Measurements from ENCODE around the gene MAMDC4.
"Not testable (repeated sequence)": the region's sequence is repeated elsewhere in the genome, so short reads cannot be mapped to it uniquely, and the experiment has no call there.

Gene MAMDC4

DNA sequence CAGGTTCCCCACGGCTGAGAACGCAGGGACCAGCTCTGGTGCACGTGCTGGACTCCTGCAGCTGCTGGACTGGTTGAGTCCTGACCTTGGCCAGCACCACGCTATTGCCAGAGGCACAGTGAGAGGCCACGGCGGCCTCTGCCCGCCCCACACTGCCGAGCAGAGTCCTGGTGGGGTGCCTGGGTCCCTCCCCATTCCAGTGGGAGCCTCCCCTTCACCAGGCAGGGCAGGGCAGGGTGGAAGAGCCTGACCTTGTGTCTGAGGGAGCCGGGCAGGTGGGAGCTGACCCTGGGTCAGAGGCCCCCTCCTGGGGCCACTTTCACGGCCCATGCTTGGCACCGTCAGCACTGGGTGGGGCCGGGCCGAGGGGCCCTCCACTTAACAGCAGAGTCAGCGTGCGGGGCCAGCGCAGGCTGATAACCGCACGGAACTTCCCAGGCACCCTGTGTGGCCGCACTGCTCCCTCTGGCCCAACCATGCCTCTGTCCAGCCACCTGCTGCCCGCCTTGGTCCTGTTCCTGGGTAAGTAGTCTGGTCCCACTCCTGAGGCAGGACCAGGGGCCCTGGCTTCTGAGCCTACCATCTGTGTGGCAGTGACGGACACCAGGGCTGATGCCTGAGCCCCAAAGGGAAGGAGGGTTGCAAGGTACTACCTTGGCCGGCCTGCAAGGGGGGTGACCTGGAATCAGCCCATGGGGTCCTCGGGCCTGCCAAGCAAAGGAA lies at the start of gene MAMDC4:
TSS of gene MAMDC4 (plus strand) at position 406 of the 723 bp plus-strand sequence. CDS start at position 477, 71 bp downstream.
- no peak for DNase-seq

- DNase-seq = not testable (repeated sequence)
Measured at GRCh38 chr9:136803009-136803550, 49.1 kb upstream of the MAMDC4 start.

DNA sequence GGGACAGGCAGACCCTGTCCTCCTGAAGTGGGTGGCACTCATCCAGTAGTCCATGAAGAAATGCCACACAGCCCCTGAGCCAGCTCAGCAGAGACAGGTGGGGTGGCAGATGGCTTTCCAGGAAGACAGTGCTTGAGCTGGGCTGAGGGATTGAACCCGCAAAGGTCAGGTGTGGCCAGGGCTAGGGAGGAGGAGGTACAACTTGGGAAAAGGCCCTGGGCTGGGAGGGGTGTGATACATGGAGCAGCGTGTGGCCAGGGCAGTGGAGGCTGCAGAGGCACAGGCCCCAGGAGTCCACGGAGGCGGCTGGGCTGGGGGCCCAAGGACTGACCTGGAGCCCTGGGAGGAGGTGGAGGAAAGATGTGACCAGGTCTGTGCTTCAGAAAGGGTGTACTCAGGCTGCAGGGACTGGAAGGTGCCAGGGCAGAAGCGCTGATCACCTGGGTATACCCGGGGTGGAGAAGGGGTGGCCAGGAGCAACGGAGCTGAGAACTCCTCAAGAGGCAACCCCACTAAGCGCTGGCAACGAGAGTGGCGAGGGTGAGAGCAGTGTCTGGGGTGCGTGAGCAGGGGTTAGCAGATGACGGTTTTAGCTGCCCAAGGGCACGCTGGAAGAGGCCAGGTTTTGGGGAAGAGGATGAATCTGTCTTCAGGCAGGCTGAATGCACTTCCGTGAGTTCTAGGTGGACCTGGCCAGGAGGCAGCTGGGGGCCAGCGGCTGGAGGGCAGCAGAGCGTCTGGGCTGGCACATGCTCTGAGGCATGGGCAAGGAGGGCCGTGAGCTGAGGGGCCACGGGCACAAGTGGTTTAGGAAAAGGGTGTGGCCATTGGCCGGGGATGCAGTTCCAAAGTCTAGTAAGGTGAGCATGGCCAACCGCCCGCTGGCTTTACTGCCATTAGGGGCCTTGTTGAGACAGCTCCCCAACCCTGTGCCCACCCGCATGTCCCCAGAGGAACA lies 48.3 kb upstream of the MAMDC4 start:
- no peak for DNase-seq

DNA sequence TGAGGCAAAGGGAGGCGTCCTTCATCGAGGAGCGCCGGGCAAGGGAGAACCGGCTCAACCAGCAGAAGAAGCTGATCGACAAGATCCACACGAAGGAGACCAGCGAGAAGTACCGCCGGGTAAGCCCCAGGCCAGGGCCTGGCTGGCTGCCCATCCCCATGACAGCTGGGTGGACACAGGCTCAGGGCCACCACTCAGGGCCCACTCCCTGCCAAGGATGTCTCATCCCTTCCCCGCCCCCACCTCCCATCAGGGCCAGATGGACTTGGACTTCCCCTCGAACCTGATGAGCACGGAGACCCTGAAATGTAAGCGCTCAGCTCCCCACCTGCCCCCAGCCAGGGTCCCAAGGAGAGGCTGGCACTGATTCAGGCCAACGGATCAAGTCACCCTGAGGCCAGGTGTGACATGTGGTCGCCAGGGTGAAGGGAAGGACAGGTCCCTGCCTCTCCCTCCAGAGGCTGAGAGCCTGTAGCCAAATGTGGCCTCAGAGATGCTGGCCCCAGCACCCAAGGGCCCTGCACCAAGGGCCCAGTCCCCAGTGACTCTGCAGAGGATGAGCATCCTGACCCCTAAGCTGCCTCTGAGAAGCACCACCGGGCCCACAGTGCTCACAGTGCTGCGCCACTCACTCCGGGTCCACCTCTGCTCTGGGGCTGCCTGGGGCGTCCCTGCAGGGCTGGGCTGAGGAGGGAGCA lies 47.5 kb upstream of the MAMDC4 start:
- DNase-seq = no peak

DNA sequence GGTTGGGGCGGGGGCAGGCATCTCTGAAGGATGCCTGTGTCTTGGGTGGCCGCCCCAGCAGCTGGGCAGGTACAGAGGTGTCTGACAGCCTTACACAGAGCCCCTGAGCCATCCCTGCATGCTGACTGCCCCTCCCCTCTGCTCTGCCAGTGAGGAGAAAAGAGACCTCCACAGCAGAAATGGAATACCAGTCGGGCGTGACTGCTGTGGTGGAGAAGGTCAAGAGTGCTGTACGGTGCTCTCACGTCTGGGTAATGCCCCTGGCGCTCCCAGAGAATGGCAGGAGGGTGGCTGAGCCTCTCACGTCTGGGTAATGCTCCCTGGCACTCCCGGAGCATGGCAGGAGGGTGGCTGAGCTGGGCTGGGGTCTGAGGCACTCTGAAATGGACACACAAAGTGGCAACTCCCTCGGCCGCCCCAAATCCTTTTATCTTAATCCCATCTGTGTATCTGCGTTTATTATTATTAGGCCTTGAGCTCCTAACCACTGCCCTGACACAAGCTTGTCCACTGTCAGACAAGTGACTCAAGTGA lies 46.9 kb upstream of the MAMDC4 start:
- DNase-seq = no peak

GRCh38 chr9:136806067-136806466 lies 46.1 kb upstream of the MAMDC4 start:
- no peak for DNase-seq

- no peak for DNase-seq
Measured at GRCh38 chr9:136806631-136807201, 45.4 kb upstream of the MAMDC4 start.

DNA sequence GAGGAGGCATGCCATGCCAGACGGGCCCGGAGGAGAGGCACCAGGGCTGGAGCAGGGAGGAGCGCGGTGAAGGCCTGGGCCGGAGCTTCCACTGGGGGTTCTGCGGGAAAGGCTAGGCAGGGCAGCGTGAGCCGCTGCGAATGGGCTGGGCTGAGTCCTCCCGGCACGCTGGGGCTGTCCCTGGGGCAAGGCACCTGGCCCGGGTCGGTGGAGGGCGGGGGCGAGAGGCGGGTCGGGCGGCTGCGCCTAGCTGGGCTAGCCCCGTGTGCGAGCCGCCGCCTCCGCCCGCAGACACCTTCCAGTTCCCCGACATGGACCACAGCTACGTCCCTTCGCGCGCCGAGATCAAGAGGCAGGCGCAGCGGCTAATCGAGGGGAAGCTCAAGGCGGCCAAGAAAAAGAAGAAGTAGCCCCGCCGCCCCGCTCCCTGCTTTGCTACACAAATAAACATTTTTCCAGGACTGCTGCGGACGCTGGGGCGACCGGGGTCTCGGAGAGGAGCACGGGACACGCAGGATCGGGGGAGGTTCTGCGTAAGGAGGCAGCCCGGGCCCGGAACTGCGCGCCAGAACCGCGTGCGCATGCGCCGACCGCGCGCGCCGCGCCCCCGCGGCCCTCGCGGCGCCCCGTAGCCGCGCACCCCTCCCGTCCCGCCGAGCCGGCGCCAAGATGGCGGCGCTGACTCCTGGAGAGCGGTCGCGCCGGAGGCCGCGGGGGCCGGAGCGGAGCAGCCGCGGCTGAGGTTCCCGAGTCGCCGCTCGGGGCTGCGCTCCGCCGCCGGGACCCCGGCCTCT lies 44.7 kb upstream of the MAMDC4 start, which contains the start of gene RABL6:
TSS of gene RABL6 (plus strand) at position 668 of the 794 bp plus-strand sequence. CDS start 249 bp downstream, outside the sequence.
- peak; percentile 77 for DNase-seq

GRCh38 chr9:136808075-136808805 lies 43.9 kb upstream of the MAMDC4 start:
- no peak for DNase-seq

GRCh38 chr9:136808806-136809158 lies 43.4 kb upstream of the MAMDC4 start:
- DNase-seq = no peak

DNA sequence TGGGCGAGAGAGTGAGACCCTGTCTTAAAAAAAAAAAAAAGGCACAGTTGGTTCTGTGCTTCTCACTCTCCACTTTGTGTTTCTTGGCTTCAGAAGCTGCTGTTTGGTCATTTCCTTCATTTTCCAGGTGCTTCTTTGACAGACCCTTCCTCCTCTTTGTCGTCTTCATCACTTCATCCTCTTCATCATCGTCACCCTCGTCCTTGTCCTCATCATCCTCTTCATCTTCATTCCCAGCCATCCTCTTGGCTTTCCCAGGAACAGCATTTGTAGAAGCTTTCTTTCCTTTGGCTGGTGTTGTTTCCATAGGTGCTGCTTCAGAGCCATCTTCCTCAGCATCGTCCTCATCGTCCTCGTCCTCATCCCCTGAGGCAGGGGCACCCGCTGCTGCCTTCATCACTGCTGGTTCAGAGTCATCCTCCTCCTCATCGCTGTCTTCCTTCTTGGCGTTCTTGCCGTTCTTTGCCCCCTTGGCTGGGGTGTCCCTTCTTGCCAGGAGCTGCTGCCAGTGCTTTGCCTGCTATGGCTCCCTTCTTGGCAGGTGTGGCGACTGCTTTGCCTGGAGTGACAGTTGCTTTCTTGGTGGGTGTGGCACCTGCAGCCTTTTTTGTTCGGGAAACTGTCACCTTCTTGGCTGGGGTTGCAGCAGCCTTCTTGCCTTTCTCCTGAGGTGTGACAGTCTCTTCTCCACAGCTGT lies 37.3 kb upstream of the MAMDC4 start:
- DNase-seq = no peak

DNA sequence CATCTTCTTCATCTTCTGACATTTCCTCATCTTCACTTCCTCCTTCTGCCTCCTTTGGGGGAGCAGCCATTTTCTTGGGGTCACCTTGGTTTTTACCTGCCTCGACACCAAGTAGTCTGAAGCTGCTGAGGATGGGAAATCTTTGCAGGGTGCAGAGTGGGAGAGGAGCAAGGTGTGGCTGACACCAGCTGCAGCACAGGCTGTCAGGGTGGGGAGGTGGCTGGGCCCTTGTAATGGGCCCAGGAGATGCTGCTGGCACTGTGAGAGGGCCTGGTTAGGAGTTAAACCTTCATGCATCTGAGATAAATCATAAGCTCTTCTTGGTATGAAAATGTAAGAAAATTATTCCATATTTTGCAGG lies 36.7 kb upstream of the MAMDC4 start:
- DNase-seq = no peak

GRCh38 chr9:136820971-136821825 lies 30.9 kb upstream of the MAMDC4 start:
- DNase-seq = no peak

GRCh38 chr9:136821826-136822544 lies 30.2 kb upstream of the MAMDC4 start:
- DNase-seq = no peak

- no peak for DNase-seq
Measured at GRCh38 chr9:136823136-136824046, 28.8 kb upstream of the MAMDC4 start.

DNA sequence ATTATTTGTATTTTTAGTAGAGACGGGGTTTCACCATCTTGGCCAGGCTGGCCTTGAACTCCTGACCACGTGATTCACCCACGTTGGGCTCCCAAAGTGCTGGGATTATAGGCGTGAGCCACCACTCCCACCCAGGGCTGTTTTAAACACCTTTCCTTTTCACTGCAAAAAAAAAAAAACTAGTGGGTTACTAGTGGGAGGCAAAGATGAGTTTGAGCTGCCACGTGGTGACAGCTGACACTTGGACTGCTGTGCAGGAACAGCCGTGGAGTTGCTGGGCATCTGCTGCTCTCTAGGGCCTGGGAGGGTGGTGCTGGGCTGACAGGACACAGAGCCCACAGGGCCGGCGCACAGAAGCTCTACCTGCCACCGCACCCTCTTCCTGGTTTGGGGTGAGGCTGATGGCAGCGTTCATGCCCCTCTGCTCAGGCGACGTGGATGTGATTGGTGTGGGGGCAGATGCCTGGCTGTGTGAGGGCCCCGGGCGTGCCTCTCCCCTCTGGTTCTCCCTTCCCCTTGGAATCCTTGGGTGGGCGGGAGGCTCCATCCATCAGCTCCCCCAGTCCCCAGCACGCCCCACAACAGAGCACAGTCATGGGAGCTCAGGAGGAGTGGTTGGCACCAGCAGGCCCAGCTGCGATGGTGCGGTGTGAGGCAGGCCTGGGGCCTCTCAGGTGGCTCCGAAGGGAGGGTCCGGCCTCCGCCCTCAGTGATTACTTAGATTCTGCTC lies 27.5 kb upstream of the MAMDC4 start:
- no peak for DNase-seq

All from stimulated activated CD4-positive, alpha-beta T cell treated with anti-CD3 and anti-CD28 coated beads, Interleukin-1b, Interleukin-23, amount 100 ng/mL, for 48 hours (primary cell).